WTC11 (cell line): ENCODE measurements around the gene ALS2.

Experiments used
- CREB1 ChIP-seq: sonication (generic); formaldehyde crosslinking; IDR thresholded peaks from 2 replicates; pipeline ENCODE4 v1.8.0; 2023; ENCODE audit warnings: mild to moderate bottlenecking, missing genetic modification reagents
- ESRRA ChIP-seq: sonication (generic); formaldehyde crosslinking; IDR thresholded peaks from 2 replicates; pipeline ENCODE4 v1.8.1; 2022; ENCODE audit warnings: mild to moderate bottlenecking, missing genetic modification reagents, borderline replicate concordance
- TEAD4 ChIP-seq: sonication (generic); formaldehyde crosslinking; IDR thresholded peaks from 2 replicates; pipeline ENCODE4 v1.8.0; 2022; ENCODE audit warnings: mild to moderate bottlenecking, missing genetic modification reagents
- TF ChIP-seq, protein P1 (sequence below): sonication (generic); formaldehyde crosslinking; IDR thresholded peaks from 2 replicates; pipeline ENCODE4 v1.8.1; 2022; ENCODE audit warnings: low read depth, missing genetic modification reagents, borderline replicate concordance
- TF ChIP-seq, protein P2 (sequence below): sonication (generic); formaldehyde crosslinking; IDR thresholded peaks from 2 replicates; pipeline ENCODE4 v1.8.1; 2023; ENCODE audit warnings: mild to moderate bottlenecking, missing genetic modification reagents, moderate library complexity
- TF ChIP-seq, protein P3 (sequence below): sonication (generic); formaldehyde crosslinking; IDR thresholded peaks from 2 replicates; pipeline ENCODE4 v1.8.1; 2022; ENCODE audit warnings: missing genetic modification reagents, borderline replicate concordance

- TF ChIP-seq, protein P1, sequence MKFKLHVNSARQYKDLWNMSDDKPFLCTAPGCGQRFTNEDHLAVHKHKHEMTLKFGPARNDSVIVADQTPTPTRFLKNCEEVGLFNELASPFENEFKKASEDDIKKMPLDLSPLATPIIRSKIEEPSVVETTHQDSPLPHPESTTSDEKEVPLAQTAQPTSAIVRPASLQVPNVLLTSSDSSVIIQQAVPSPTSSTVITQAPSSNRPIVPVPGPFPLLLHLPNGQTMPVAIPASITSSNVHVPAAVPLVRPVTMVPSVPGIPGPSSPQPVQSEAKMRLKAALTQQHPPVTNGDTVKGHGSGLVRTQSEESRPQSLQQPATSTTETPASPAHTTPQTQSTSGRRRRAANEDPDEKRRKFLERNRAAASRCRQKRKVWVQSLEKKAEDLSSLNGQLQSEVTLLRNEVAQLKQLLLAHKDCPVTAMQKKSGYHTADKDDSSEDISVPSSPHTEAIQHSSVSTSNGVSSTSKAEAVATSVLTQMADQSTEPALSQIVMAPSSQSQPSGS (CRISPR knock-in tag), result no peak
- TF ChIP-seq, protein P2, sequence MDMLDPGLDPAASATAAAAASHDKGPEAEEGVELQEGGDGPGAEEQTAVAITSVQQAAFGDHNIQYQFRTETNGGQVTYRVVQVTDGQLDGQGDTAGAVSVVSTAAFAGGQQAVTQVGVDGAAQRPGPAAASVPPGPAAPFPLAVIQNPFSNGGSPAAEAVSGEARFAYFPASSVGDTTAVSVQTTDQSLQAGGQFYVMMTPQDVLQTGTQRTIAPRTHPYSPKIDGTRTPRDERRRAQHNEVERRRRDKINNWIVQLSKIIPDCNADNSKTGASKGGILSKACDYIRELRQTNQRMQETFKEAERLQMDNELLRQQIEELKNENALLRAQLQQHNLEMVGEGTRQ (CRISPR knock-in tag), result no peak
- TF ChIP-seq, protein P3, sequence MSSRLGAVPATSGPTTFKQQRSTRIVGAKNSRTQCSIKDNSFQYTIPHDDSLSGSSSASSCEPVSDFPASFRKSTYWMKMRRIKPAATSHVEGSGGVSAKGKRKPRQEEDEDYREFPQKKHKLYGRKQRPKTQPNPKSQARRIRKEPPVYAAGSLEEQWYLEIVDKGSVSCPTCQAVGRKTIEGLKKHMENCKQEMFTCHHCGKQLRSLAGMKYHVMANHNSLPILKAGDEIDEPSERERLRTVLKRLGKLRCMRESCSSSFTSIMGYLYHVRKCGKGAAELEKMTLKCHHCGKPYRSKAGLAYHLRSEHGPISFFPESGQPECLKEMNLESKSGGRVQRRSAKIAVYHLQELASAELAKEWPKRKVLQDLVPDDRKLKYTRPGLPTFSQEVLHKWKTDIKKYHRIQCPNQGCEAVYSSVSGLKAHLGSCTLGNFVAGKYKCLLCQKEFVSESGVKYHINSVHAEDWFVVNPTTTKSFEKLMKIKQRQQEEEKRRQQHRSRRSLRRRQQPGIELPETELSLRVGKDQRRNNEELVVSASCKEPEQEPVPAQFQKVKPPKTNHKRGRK (CRISPR knock-in tag), result no peak
- TF ChIP-seq CREB1 (CRISPR knock-in tag) (no peak), ESRRA (CRISPR knock-in tag) (no peak), TEAD4 (CRISPR knock-in tag) (no peak)
These were observed 6.2 kb downstream of the ALS2 start for GRCh38 chr2:201774546-201774945.
